GM18951 (cell line): ENCODE data around the gene AHI1.
"Not testable (repeated sequence)": the region's sequence is repeated elsewhere in the genome, so short reads cannot be mapped to it uniquely, and the experiment has no call there.

Experiments used
- POLR2A ChIP-seq: IDR thresholded peaks from 4 replicates; pipeline ENCODE4 v1.6.1; 2011; ENCODE audit warnings: mild to moderate bottlenecking; ENCODE audit not compliant: insufficient read length, insufficient read depth; ENCODE audit errors: extremely low read depth
- in situ Hi-C: fragments of 300-500 bp; cut with MboI; formaldehyde crosslinking; loops from one replicate; pipeline ENCODE4 v1.12.0; 2022; ENCODE audit warnings: low sequenced_read_pairs, mixed read lengths, inconsistent platforms; ENCODE audit not compliant: unreplicated experiment

AHI1 gene

DNA sequence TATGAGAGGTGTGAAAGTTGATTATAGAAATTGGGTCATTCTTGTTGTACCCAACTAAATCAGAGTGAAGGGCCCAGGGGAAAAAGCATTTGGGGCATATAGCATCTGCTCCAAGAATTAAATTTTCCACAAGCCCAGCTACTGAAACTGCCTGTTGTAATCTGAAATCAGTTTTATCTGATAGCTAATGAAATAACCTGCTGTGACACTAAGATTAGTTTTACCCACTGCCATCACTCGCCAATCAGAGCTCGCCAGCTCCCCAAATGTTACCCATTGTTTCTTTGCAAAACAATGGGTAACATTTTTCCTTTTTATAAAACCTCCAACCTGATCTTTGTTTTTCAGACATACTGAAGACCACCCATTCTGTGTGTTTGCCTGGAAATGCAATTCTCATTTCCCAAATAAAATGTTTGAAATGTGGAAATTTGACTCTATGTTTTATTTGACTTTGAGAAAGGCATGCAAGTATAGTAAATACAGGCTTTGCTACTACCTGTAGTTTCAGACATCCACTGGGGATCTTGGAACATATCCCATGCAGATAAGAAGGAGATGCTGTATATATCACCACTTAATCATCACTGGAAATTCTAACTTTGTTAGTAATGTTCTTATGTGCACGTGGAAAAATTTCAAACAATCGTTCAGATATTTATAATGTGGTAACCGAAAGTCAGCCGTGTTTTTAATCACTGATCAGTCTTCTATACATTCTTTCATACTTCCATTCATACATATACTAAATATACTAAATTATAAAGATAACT, 6.3 kb upstream of the AHI1 start:
- TF ChIP-seq POLR2A = no peak
- in situ Hi-C loops = no loop called here

DNA sequence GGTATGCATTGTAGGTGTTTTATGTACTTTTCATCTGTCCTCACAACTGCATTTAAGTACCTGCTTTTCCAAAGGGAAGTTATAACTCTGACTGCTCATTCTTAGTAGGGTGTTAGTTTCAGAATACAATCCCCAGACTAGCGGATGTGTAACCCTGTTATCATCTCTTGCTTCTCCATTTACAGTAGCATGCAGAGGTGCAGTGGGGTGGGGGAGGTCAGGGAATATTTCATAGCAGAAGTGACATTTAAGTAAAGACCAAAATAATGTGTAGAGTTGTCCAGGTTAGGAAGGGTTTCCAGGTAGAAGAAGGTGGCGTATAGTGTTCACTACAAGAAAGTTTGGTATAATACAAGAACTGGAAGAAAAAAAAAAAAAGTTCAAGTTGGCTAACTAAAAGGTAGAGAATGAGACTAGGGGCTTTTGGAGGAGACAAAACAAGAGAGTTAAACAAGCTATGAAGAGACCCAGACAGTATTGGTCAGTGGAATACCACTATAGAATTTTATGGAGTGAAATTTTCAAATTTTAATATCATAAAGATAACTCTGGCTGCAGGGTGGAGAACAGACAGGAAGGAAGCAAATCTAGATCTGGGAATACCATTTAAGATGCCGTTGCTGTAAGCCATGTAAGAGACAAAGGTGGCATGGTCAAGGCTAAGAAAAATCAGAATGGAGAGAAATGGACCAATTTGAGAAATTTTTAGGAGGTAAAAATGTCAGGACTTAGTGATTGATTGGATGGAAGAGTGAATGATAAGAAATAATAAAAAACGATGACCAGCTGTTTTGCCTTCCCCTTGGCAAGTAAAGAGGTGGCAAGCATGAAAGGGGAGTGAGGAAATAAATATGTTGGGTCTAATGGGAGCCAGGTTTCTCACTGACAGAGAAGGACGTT, 2.2 kb upstream of the AHI1 start:
- in situ Hi-C loops = no loop called here
- no peak for TF ChIP-seq POLR2A

DNA sequence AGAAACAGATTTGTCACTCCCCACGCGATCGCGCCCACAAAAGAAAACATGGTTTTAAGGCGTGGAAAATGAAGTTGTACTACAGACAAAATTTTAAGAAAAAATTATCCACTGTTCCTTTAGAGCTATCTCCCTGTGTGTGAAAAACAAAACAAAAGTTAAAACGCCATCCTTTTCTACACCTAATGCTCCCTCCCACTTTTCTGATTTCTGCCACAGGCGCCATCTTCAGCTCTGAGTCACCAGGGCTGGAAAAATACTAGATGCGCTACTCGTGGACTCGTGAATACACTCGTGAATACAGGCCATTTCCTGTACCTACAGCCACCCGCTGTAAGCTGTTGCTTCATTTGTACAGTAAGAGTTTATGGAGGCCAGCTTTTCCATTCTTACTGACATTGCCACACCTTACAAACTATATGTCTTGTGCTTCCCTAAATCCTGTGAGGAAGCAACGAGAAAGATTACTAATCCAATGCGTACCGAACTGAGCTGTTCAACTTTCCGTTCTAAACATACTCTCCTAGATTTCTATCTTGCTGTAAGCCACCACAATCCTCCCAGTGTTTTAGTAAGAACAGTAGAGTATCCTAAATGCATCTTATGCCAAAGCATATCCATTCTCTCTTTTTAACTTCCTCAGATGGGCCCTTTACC, 773 bp upstream of the AHI1 start:
- in situ Hi-C loops = no loop called here
- no peak for TF ChIP-seq POLR2A

DNA sequence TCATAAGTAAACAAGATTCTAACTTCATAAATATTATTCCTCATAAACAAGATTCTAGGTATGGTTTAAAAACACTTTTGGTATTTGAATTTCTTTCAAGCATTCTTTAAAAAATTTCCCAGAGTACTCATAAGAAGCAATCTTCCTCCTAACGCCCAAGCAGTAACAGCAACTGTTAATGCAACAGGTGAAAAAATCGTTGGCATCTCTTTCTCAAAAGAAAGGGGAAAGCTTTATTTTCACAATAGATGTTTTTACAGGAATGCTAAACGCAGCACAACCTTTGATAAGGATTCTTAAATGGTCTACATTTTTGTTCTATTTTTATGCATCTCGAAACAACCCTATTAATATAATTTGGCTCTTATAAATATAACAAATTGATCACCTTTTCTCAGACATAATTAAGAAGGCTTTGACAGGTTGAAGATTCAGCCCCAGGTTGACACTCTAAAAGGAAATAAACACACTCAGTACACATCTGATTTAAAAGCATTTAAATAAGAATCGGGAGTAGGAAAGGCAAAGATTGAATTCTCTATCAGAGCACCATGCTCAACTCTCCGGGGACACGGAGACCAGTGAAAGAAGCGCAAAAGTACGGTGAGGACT, 634 bp downstream of the AHI1 start:
- in situ Hi-C loops = no loop called here
- no peak for TF ChIP-seq POLR2A

DNA sequence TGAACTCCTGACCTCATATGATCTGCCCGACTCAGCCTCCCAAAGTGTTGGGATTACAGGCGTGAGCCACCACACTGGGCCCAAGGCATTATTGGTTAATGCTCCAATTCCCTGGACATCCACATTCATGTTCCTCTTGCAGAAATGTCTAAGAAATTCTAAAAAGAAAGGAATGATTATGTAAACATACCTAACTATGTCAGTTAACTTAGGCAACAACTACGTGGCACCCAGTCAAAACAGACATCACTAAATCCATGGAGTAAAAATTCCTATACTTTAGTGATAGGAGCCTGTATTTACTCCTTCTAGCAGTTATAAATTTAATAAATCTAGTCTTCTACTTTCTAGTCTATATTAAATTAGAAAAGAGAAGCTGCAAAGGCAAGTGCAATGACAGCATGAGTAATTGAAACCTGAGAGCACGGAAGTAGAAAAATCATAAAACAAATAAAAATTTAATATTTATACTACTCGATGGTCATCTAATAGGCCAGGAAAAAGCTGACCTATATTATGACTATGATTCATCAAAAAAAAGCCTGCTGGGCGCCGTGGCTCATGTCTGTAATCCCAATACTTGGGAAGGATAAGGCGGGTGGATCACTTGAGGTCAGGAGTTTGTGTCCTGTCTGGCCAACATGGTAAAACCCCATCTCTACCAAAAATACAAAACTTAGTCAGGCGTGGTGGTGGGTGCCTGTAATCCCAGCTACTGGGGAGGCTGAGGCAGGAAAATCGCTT, 4.2 kb downstream of the AHI1 start:
- in situ Hi-C loops = no loop called here
- no peak for TF ChIP-seq POLR2A

DNA sequence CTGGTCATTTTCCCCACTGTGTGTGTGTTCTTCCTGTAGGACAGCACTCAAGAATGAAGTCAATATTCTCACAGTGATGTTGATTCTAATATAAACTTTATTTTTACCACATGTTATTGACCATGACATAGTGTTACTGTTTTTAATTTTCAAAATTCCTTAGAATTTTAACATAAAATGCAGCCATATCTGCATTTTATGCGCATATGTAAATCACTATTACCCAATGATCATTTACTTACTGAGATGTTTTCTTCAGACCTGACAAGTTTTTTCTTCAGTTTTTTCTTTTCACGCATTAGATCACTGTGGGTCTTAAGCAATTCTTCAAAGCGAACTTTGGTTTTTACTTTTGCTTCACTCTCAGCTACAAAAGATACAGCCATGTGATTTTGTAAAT, 7.2 kb downstream of the AHI1 start:
- TF ChIP-seq POLR2A = no peak
- in situ Hi-C loops = no loop called here

DNA sequence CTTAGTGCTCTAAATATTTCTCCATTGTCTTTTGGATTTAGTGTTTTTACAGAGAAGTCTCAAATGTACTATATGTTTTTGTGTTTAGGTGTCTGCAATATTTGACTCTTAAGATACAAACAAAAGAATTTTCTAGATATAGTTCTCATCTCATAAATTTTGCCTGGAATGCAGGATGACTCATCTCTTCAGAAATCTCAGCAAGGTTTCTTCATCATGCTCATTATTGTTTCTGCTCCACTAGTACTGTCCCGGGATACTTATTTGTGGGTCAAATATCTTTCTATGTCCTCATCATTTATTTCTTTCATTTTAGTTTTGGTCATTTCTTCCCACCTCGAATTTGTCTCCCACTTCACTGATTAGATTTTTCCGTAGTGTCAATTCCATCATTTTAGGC, 9.5 kb downstream of the AHI1 start:
- no peak for TF ChIP-seq POLR2A
- in situ Hi-C loops = no loop called here

DNA sequence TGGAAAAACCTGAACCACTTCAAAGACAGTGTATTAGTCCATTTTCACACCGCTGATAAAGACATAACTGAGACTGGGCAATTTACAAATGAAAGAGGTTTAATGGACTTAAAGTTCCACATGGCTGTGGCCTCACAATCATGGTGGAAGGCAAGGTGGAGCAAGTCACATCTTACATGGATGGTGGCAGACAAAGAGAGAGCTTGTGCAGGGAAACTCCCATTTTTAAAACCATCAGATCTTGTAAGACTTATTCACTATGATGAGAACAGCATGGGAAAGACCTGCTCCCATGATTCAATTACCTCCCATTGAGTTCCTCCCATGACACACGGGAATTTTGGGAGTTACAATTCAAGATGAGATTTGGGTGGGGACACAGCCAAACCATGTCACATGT, 13.6 kb downstream of the AHI1 start:
- in situ Hi-C loops = not testable (repeated sequence)

DNA sequence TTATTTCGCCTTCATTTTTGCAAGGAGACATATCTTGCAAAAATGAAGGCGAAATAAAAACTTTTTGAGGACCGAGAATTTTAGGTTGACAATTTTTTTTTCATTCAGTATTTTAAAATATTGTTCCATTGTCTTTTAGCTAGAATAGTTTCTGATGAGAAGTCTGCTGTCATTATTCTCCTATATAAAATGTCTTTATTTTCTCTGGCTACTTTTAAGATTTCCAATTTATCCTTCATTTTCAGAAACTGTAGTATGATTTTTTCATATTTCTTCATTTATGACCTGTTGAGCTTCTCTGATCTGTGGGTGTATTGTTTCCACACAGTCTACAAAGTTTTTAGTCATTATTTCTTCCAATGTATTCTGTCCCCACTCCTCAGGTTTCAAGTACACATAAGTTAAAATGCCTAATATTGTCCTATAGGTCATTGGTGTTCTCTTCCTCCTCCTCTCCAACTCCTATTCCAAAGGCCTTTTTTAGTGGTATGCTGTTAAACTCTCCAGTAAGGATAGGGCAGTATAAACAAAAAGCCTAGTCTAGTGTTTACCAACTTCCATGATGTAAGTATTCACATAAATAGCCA, 15.7 kb downstream of the AHI1 start:
- no peak for TF ChIP-seq POLR2A
- in situ Hi-C loops = no loop called here

DNA sequence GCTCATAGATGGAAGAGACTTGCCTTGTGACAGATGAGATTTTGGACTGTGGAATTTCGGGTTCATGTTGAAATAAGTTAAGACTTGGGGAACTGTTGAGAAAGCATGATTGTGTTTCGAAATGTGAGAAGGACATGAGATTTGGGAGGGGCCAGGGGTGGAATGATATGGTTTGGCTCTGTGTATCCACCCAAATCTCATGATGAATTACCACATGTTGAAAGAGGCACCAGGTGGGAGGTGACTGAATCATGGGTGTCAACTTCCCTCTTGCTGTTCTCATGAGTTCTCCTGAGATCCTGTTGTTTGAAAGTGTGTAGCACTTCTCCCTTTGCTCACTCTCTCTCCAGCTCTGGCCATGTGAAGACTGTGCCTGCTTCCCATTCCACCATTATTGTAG, 17.9 kb downstream of the AHI1 start:
- no peak for TF ChIP-seq POLR2A
- in situ Hi-C loops = no loop called here

DNA sequence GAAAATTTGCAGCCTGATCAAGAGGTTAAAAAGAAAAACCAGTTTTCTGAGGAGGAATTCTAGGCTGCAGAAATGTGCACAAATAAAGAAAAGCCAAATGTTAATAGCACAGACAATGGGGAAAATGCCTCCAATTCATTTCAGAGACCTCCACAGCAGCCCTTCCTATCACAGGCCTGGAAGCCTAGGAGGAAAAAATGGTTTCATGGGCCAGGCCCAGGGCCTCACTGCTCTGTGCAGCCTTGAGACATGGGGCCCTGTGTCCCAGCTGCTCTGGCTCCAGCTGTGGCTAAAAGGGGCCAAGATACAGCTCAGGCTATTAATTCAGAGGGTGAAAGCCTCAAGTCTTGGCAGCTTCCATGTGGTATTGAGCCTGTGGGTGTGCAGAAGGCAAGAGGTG, 18.9 kb downstream of the AHI1 start:
- TF ChIP-seq POLR2A = no peak
- in situ Hi-C loops = no loop called here

DNA sequence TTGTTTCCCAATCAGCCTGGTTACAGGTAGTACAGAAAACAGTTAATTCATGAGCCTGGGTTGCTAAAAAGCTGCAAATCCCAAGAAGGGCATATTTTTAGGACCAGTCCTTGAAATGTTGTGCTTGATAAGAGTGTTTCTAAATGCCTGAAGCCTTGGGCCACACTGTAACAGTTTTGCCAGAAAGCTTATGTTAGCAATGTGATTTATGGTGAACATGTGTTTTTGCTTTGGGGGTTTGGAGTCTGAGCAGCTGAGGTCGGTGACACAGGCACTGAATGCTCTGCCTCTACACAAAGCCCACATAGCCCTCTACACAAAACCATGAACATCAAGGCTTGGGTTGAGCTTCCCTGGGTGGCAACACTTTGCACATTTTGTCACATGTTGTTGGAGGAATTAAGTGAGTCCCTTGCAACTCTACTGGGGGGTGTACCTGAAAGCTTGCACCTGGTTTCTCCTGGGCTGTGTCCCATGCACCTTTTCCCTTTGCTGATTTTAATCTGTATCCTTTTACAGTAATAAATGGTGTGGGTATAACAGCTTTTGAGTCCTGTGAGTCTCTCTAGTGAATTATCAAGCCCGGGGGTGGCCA, 22.2 kb downstream of the AHI1 start:
- in situ Hi-C loops = no loop called here
- TF ChIP-seq POLR2A = no peak
